ENCODE data around the gene KCNE2.
"Not testable (repeated sequence)": the region's sequence is repeated elsewhere in the genome, so short reads cannot be mapped to it uniquely, and the experiment has no call there.

Gene KCNE2

DNA sequence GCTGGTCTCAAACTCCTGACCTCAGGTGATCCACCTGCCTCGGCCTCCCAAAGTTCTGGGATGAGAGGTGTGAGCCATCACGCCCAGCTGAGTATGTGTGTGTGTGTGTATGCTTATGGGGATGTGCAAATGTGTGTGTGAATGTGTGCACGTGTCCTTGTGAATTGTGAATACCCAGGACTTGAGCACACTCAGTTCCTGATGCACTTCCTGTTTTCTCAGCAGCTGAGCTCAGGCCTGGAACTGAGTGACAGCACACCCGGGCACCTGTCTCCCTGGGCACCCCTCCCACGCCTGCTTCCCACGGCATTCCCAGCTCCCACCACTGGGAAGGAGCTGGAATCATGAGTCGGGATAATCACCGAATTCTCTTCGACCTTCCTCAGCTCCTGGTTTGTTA is 43.5 kb downstream of the KCNE2 start:
- not testable (repeated sequence) for DNase-seq (ENCODE audit: low spot score)

DNA sequence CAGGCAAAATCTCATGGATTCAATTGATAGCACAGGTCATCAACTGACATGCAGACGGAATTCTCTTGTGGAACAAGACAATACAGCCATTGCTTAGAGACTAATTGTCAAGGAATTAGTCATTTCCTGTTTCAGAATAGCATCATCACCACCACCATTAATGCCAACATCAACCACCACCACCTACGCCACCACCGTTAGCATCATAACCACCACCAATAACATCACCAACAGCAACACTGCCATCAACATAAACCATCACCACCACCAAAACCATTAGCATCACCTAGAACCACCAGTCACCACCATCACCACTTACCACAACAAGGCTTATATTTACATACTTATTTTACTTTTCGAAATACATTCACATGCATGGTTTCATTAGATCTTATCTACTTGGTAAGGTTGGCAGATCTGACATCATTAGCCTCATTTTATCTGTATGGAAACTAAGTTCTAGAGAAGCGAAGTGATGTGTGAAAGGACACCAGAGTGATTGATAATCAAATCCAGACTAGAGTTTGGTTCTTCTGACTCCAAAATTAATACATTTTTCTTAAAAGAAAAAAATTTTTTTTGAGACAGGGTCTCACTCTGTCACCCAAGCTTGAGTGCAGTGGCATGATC is 53.8 kb downstream of the KCNE2 start:
- not testable (repeated sequence) for DNase-seq (ENCODE audit: low spot score)
